HFF-Myc (cell line): ENCODE data around the gene CD274.
"Not testable (repeated sequence)": the region's sequence is repeated elsewhere in the genome, so short reads cannot be mapped to it uniquely, and the experiment has no call there.

Source experiments
- DNase-seq: peaks from one replicate; pipeline ENCODE4 v3.0.0-alpha.2; 2011; ENCODE audit warnings: low read depth; ENCODE audit errors: extremely low read depth
- H3K4me3 ChIP-seq: replicated peaks from 2 replicates; pipeline ENCODE4 v1.5.1; 2011; ENCODE audit warnings: low read depth, mild to moderate bottlenecking, control low read depth, low read length
- CTCF ChIP-seq: IDR thresholded peaks from 2 replicates; pipeline ENCODE4 v1.5.1; 2012; ENCODE audit warnings: mild to moderate bottlenecking, low read depth, low read length, control low read depth; ENCODE audit errors: missing control alignments

Gene CD274

DNA sequence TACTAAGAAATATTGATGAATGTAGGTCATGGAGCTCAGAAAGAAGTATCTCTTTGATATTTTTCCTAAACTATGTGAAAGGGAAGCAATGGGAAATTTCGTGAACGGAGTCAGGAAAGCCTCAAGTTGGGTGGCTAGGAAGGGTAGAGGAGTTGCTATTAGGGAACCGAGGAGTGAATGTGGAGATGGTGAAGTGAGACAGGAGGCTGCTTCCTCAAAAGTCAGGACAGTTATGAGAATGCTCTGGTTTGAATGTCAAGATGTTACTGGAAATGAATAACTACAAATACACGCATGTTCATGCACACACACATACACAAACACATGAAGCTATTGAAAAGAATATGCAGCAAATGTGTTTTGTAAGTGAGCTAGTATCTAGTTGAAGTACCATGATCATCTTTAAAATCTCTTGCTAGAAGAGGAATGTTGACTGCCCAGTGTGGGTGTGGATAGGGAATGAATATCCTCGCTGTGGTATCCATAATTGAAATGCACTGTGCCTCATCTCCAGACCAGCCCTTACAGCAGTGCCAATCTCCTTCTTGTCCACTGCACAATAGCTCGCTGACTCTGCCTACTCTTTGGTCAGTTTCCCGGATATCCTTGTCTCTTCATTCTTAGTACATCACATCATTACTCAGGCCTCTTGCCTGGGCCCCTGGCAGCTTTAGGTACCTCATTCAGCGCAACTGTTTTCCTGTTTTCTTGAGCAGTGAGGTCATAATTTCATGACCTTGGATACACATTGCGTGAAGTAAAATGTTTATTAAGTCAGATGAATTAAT lies 38.1 kb downstream of the CD274 start:
- no peak for DNase-seq
- H3K4me3 ChIP-seq: no peak overlapping the region
- TF ChIP-seq CTCF: no peak

DNA sequence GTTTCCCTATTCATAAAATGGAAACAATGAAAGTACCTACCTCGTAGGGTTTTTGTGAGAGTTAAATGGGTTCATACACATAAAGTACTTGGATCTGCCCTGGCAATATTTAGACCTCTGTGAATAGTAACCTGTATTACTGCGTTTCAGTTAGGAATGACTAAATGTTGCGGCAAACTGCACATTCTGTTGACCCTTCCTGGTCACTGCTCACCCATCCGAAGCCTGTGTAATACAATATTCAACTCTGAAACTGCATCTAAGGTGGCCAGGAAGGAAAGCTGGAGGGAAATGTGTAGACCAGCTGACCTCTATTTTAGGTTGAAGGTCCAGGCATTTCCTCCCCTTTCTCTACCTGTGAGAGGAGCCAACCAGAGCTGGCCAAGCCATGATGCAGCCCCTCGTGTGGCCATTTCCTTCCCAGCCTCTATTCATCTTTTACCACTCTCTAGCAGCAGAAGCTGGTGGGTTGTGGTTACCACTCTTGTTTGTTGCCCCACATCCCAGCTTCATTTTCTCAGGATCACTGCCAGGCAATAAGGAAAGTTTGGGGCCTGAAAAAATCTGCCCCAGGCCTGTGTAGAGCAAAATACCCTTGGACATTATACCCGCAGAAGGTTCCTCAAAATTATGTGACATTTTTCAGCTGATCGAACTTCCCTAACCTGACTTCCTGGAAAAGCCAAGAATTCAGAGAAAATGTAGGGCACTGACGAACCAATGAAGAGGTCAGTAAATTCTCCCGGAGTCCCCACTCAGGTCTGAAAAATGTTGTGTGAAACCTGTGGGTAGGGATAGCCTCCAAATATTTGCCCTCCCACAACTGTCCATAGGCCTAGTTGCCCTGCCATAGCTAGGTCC lies 39.5 kb downstream of the CD274 start:
- H3K4me3 ChIP-seq: no peak overlapping the region
- no peak for TF ChIP-seq CTCF
- no peak for DNase-seq

GRCh38 chr9:5492965-5493678 lies 42.8 kb downstream of the CD274 start:
- no peak for DNase-seq
- no peak for TF ChIP-seq CTCF
- no peak overlapping the region for H3K4me3 ChIP-seq

- peak; percentile 43 for DNase-seq
Measured at GRCh38 chr9:5493679-5494511, 43.6 kb downstream of the CD274 start.

DNA sequence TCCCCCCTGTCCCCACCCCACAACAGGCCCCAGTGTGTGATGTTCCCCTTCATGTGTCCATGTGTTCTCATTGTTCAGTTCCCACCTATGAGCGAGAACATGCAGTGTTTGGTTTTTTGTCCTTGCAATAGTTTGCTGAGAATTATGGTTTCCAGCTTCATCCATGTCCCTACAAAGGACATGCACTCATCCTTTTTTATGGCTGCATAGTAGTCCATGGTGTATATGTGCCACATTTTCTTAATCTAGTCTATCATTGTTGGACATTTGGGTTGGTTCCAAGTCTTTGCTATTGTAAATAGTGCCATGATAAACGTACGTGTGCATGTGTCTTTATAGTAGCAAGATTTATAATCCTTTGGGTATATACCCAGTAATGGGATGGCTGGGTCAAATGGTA lies 44.4 kb downstream of the CD274 start:
- DNase-seq, H3K4me3 ChIP-seq: not testable (repeated sequence)

More at GRCh38 chr9:5493679-5494511, 43.6 kb downstream of the CD274 start:
- H3K4me3 ChIP-seq: no peak overlapping the region
- TF ChIP-seq CTCF: no peak

GRCh38 chr9:5499157-5499556 lies 48.8 kb downstream of the CD274 start:
- no peak for TF ChIP-seq CTCF
- no peak overlapping the region for H3K4me3 ChIP-seq
- DNase-seq: no peak
